Cerebellar cortex (tissue), 1 donor: Measurements from ENCODE around the gene IGDCC3.
A peak's percentile ranks its signal among the peaks of the same experiment; 100 is the strongest.

Source experiments
- DNase-seq: peaks from one replicate; pipeline ENCODE4 v3.0.0-alpha.2; 2015; ENCODE audit warnings: low spot score

The IGDCC3 gene

GRCh38 chr15:65327651-65328393 lies 50.0 kb downstream of the IGDCC3 start:
- DNase-seq: no peak

- no peak for DNase-seq
Observed at GRCh38 chr15:65326818-65327217, 51.0 kb downstream of the IGDCC3 start.

DNA sequence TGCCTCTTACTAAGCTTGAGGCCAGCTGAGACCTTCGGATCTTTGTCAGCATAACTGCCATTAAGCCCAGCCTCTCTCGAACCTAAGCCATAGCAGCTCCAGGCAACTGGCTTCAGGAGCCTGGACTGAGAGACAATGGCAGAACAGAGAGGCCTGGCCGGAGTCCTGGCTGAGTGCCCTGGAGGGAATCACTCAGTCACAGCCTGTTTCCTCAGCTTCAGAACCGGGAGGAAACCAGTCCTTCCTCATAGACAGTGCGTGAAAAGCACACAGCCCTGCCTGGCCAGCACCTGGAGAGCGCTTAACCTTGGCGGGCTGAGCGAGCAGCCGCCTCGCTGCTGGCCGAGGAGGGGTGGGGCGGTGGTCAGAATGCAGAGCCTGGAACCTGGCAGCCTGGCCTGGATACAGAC lies 51.7 kb downstream of the IGDCC3 start:
- DNase-seq: peak; percentile 71

- peak; percentile 91 for DNase-seq
Observed at GRCh38 chr15:65323071-65323511, 54.7 kb downstream of the IGDCC3 start.

DNA sequence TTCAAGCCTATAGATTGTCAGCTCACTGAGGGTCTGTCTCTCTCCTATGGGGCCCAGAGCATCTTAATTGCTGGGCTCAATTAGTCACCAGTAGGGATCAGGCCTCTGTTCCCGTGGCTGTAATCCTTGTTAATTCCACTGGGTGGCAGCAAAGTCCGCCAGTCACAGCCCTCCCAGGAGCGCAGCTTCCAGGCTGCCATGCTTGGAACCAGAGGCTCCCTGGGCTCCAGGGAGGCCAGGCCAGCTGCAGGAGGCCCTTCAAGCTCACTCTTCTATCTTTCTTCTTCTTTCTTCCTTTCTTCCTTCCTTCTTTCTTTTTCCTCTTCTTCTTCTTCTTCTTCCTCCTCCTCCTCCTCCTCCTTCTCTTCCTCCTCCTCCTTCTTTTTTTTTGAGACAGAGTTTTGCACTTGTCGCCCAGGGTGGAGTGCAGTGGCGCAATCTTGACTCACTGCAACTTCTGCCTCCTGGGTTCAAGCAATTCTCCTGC lies 58.9 kb downstream of the IGDCC3 start:
- peak; percentile 88 for DNase-seq

- no peak for DNase-seq
Observed at GRCh38 chr15:65312400-65312916, 65.3 kb downstream of the IGDCC3 start.

- DNase-seq: no peak
Observed at GRCh38 chr15:65311760-65312159, 66.0 kb downstream of the IGDCC3 start.

GRCh38 chr15:65310431-65311137 lies 67.2 kb downstream of the IGDCC3 start:
- DNase-seq: no peak

DNA sequence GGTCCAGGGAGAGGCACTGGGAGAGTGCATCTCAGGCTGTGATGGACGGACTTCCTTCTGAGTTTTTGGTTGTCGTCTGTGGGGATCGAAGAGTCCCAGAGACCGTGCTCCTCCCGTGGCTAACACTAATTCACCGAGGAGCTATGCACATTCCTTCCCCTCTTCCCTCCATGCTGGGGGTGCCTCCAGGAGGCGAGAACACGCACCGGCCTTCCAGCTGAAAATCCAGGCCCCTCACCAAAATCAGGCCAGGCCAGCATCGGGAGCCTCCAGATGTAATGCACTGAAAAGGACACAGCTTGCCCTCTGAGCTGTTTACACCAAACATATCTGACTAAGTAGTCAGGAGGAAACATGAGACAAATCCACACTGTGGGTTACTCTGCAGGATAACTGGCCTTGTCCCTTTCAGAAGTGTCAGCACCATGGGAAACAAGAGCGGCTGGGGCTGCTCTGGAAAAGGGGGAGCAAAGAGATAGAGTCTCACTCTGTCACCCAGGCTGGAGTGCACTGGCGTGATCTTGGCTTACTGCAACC lies 67.9 kb downstream of the IGDCC3 start:
- no peak for DNase-seq

DNA sequence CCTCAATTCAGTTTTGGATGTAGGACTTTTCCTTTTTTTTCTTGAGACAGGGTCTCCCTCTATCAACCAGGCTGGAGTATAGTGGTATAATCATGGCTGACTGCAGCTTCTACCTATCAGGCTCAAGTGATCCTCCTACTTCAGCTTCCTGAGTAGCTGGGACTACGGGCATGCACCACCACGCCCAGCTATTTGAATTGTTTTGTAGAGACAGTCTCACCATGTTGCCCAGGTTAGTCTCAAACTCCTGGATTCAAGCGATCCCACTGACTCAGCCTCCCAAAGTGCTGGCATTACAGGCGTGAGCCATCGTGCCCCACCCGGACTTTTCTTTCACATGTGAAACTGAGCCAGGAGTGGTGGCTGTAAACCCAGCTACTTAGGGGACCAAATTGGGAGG lies 69.8 kb downstream of the IGDCC3 start:
- DNase-seq: no peak

DNA sequence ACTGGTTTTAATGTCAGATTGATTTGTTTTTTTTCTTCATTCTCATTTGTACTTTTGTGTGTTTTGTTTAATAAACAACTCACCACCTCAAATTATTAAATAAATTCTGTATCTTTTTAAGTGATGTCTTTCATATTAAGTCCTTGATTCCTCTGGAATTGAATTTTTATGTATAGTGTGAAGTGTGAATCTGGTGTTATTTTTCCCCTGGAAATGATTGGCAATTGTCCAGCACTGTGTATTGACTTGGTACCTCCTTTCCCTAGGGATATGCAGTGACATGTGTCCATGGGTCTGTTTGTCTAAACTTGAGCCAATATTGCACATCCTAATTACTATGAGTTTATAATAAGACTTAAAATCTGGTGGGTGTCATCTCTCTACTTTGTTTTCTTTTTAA lies 71.3 kb downstream of the IGDCC3 start:
- DNase-seq: no peak

DNA sequence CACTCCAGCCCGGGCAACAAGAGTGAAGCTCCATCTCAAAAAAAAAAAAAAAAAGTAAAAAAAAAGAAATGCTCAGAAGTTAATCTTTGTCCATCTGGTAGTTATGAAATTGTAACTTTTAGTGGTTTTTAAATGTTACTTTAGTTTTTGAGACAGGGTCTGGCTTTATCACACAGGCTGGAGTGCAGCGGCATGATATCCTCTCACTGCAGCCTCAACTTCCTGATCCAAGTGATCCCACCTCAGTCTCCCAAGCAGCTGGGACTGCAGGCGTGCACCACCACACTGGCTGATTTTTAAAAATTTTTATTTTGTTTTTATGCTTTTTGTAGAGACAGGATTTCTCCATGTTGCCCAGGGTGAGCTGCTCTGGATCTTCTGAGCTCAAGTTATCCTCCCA lies 72.0 kb downstream of the IGDCC3 start:
- DNase-seq: no peak

DNA sequence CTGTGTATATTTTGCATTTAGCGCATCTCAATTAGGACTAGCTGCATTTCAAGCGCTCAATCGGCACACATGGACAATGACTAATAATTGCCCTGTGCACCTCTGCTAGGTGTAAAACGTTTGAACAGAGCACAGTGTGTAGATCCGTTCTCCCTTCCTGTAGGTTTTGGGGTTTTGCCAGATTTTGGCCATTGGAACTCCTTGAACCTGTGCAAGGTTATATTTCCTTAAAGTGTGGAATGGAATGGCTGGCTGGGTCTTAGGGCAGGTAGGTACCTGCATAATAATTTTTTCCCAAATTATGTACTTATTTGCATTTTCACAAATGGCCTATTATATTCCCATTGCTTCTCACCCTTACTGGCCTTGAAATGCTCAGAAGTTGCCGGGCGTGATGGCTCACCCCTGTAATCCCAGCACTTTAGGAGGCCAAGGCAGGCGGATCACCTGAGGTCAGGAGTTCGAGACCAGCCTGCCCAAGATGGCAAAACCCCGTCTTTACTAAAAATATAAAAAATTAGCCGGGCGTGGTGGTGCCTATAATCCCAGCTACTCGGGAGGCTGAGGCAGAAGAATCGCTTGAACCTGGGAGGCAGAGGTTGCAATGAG lies 72.5 kb downstream of the IGDCC3 start:
- DNase-seq: no peak

DNA sequence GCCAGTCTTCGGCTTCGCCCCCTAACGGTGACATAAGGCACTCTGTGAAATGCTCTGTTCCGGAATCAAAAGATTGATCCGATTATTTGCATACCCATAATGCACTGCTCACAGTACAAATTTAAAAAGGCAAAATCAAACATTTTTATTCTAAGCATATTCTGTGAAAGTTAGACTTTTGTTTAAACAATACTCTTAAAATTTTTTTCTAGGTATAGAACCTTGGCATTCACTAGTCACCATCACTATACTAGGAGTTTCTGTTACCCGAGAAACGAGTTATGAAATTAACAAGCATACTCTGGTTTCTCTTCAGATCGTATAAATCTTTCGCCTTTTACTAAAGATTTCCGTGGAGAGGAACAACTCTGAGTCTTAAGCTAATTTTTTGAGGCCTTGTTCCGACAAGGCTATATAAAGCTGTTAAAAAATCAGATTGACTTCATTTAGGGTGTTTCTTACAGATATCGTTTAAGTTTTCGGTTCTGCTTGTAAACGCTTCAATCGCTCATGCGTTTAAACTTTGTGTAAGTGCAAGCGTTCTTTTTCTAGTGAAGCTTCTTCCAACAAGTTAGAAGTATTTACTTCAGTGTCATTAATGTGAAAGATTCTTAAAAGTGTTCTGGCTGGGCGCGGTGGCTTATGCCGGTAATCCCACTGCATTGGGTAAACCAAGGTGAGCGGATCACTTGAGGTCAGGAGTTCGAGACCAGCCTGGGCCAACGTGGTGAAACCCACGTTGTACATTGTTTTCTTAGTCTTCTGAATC lies 73.2 kb downstream of the IGDCC3 start, which contains the start of gene RNU5B-1:
Gene RNU5B-1, plus strand, starts transcription at position 297 of the 769 bp plus-strand sequence.
- DNase-seq: peak; percentile 97

- peak; percentile 66 for DNase-seq
Observed at GRCh38 chr15:65303687-65304380, 74.0 kb downstream of the IGDCC3 start.

DNA sequence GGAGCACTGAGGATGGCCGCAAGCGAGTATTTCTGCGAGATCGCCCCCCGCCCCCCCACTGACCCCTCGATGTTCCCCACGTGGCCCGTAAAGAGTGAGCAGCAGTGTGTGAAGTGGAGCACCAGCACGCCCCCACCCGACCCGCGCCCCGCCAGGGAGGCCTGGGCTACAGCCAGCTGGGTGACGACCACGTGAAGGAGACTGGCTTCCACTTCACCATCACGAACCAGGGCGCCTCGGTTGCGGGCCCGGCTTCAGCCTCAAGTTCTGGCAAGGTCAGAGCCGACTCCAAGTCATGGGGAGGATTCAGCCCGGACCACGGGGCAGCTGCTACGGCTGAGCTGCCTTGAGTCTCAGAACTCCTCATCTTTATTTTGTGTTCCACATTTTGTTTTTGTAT lies 75.7 kb downstream of the IGDCC3 start:
- DNase-seq: no peak

- no peak for DNase-seq
Observed at GRCh38 chr15:65300924-65301441, 76.8 kb downstream of the IGDCC3 start.

DNA sequence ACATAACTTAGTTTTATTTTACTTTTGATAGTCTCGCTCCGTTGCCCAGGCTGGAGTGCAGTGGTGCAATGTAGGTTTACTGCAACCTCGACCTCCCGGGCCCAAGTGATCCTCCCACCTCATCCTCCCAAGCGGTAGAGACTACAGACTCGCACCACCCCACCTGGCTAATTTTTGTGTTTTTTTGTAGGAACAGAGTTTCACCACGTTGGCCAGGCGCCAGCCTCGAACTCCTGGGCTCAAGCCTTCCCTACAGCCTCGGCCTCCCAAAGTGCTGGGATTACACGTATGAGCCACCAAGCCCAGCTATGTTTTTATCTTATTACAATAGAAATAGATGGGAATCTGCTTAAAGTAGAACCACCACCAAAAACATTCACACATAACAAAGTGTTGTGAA lies 79.1 kb downstream of the IGDCC3 start:
- DNase-seq: no peak

DNA sequence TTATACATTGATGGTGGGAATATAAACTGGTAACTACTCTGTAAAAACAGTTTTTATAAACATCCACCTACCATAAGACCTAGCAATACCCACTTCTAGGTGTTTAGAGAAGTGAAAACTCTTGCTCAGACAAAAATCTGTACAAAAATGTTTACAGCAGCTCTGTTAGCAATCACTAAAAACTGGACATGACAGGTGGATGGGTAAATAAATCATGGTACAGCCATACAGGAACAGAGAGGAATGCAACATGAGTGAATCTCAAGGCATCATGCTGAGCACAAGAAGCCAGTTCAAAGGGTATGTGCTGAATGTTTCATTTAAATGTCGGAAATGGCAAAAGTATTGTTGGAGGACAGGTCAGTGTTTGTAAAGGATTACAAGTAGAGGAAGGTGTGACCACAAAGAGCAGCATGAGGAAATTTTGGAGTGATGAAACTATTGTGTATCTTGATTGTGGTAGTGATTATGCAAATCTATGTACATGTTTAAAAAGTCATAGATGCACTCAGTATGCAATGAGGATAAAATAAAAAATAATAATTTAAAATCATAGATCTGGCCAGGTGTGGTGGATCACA lies 84.8 kb downstream of the IGDCC3 start:
- DNase-seq: no peak

- DNase-seq: no peak
Observed at GRCh38 chr15:65290228-65290627, 87.6 kb downstream of the IGDCC3 start.
